Testis (tissue), 3 donors: Measurements from ENCODE around the gene ERBIN. TPM values are rescaled to one million over a fixed set of nuclear protein-coding genes. Genes with fewer than 3 reads are reported as not detected.
"Not testable (repeated sequence)": the region's sequence is repeated elsewhere in the genome, so short reads cannot be mapped to it uniquely, and the experiment has no call there.

ENCODE experiments used
- DNase-seq: peaks from one replicate; pipeline ENCODE4 v3.0.0-alpha.2; 2019
- H3K27ac ChIP-seq, 2 donors: fragments of 200-600 bp; sonication (generic); one replicate each; pipeline ENCODE4 v1.5.1; 2019
- H3K27me3 ChIP-seq: fragments of 200-600 bp; sonication (generic); one replicate; pipeline ENCODE4 v1.5.1; 2019
- H3K36me3 ChIP-seq: fragments of 200-600 bp; sonication (generic); one replicate; pipeline ENCODE4 v1.5.1; 2017; ENCODE audit warnings: low read depth; ENCODE audit errors: missing control alignments
- H3K4me1 ChIP-seq: fragments of 200-600 bp; sonication (generic); one replicate; pipeline ENCODE4 v1.5.1; 2019
- H3K4me3 ChIP-seq, 2 donors: fragments of 200-600 bp; sonication (generic); one replicate each; pipeline ENCODE4 v1.5.1; 2017 to 2019
- H3K9me3 ChIP-seq: fragments of 200-600 bp; sonication (generic); one replicate; pipeline ENCODE4 v1.5.1; 2017
- POLR2A ChIP-seq: fragments of 450-650 bp; IDR thresholded peaks from one replicate; pipeline ENCODE4 v1.6.1; 2017; ENCODE audit warnings: antibody characterized with exemption, mild to moderate bottlenecking, moderate library complexity
- WGBS, 2 donors: methylation state at CpG; one replicate each; pipeline ENCODE4 v1.1.5; 2018; 5-methylcytosine and 5-hydroxymethylcytosine counted together
- intact Hi-C: fragments of 100-400 bp; cut with DNase I; formaldehyde crosslinking; loops from one replicate; pipeline ENCODE4 v1.15.1; 2023; ENCODE audit warnings: low total_unique reads
- polyA plus RNA-seq: library from polyadenylated mRNA; stranded (reverse); fragments of 350-450 nt; fragmentation: Illumina TruSeq; extraction: RNeasy Lipid Tissue Mini Kit (QIAGEN cat#74804); gene quantifications from one replicate; pipeline ENCODE4 v1.2.3, GENCODE V29; 2014; ENCODE audit warnings: low read depth, low replicate concordance; ENCODE audit not compliant: insufficient read depth
- total RNA-seq, 2 donors: library from RNA; depleted of rRNA; stranded (reverse); fragments of >200 nt; gene quantifications; one replicate each; pipeline ENCODE4 v1.2.3, GENCODE V29; 2016
- TF ChIP-seq, protein P1 (sequence below), 3 experiments: fragments of 450-650 bp in 2 of 3; fragments of 200-600 bp in 1 of 3; sonication (generic) in 1 of 3; IDR thresholded peaks; one replicate each; pipeline ENCODE4 v1.5.1; 2016 to 2019; ENCODE audit warnings: antibody characterized with exemption in 3 of 3, mild to moderate bottlenecking in 2 of 3, moderate library complexity in 1 of 3

Gene ERBIN
- total and polyA plus RNA-seq, 3 donors from 2014 or later: 45.7 to 98.3 (median 79.8) TPM

DNA sequence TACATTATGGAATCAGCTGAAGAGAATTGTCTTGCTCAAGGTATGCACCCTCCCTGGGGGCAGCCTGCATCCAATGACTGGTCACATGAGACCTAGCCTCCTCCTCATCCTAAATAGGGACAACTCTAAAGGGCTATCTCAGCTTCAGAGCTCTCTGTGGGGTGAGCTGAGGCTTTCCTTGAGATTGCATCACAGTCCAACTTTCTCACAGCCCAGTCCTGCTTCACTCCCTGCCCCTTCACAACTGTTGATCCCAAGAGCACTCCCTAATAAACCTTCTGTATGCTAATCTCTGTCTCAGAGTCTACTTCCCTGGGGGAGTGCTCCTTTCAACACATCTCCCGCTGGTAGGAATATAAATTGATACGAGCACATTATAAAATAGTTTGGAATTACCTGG is 44.1 kb upstream of the ERBIN start:
- H3K27ac ChIP-seq: no peak overlapping the region
- DNase-seq: no peak
- TF ChIP-seq, protein P1, sequence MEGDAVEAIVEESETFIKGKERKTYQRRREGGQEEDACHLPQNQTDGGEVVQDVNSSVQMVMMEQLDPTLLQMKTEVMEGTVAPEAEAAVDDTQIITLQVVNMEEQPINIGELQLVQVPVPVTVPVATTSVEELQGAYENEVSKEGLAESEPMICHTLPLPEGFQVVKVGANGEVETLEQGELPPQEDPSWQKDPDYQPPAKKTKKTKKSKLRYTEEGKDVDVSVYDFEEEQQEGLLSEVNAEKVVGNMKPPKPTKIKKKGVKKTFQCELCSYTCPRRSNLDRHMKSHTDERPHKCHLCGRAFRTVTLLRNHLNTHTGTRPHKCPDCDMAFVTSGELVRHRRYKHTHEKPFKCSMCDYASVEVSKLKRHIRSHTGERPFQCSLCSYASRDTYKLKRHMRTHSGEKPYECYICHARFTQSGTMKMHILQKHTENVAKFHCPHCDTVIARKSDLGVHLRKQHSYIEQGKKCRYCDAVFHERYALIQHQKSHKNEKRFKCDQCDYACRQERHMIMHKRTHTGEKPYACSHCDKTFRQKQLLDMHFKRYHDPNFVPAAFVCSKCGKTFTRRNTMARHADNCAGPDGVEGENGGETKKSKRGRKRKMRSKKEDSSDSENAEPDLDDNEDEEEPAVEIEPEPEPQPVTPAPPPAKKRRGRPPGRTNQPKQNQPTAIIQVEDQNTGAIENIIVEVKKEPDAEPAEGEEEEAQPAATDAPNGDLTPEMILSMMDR (IDR thresholded peaks at IDR 0.05): no peak
- TF ChIP-seq POLR2A: no peak
- H3K9me3 ChIP-seq: no peaks in the 10 kb centered on the region
- no peaks in the 10 kb centered on the region for H3K36me3 ChIP-seq
- H3K27me3 ChIP-seq: no peaks in the 10 kb centered on the region
- 54 to 96% methylated on average over 2 of the region's 2 CpGs for WGBS, 2 donors
- no peak overlapping the region for H3K4me3 ChIP-seq
- intact Hi-C loops: no loop called here
- no peaks in the 10 kb centered on the region for H3K4me1 ChIP-seq

DNA sequence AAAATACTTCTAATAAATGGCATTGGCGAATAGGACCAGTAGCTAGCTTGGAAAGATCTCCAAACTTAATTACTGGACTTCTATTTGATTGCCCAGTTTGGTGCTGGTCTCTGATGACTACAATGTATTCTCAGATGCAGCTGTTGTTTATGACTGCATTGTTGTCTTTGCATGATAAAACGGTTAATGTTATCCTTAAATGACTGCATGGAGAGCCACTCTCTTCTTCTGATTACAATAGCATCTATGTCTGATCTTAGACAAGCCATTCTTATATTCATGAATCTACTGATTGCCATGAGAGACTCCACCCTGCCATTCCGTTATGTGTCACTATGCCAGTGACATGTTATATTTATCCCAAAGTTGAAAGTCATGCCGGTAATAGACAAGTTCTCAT is 42.9 kb upstream of the ERBIN start:
- H3K9me3 ChIP-seq: no peaks in the 10 kb centered on the region
- WGBS, 2 donors: 91 to 92% methylated on average over 4 of the region's 4 CpGs
- no peaks in the 10 kb centered on the region for H3K27me3 ChIP-seq
- DNase-seq: no peak
- TF ChIP-seq, protein P1 (IDR thresholded peaks at IDR 0.05): no peak
- TF ChIP-seq POLR2A: no peak
- no peak overlapping the region for H3K4me3 ChIP-seq
- H3K36me3 ChIP-seq: no peaks in the 10 kb centered on the region
- intact Hi-C loops: no loop called here
- H3K4me1 ChIP-seq: no peaks in the 10 kb centered on the region
- H3K27ac ChIP-seq: no peak overlapping the region

DNA sequence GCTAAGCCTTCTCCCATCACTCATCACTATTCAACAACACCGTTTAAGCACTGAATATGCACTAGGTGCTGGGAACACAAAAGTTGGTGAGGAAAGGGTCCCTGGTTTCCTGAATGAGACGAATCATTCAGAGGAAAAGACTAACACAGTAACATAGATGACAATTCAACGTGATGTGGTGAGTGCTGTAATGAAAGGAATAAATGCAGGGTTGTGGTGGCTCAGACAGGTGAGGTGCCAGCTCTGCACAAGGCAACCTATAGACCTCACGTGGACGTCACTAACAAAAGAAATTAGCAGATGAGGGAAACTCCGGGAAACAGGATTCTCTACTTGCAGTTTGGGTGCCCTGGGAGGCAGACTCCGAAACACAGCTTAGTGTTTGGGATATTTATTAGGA is 40.0 kb upstream of the ERBIN start:
- Histone ChIP-seq H3K4me3 (no peak overlapping the region), H3K4me1 (no peaks in the 10 kb centered on the region), H3K36me3 (no peaks in the 10 kb centered on the region), H3K27me3 (no peaks in the 10 kb centered on the region), H3K27ac (no peak overlapping the region), H3K9me3 (no peaks in the 10 kb centered on the region)
- no peak for DNase-seq
- 72 to 82% methylated on average over 7 of the region's 7 CpGs for WGBS, 2 donors
- intact Hi-C loops: no loop called here
- TF ChIP-seq, protein P1 (IDR thresholded peaks at IDR 0.05): no peak
- TF ChIP-seq POLR2A: no peak

DNA sequence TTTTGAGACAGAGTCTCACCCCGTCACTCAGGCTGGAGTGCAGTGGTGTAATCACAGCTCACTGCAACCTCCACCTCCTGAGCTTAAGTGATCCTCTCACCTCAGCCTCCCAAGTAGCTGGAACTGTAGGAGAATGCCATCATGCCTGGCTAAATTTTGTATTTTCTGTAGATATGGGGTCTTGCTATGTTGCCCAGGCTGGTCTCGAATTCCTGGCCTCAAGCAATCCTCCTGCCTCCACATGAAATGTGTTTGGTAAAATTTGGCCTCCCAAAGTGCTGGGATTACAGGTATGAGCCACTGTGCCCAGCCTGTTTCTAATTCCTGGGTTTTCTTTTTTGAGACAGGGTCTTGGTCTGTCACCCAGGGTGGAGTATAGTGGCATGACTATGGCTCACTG is 34.4 kb upstream of the ERBIN start:
- WGBS, 2 donors: 90 to 98% methylated on average over 2 of the region's 2 CpGs
- H3K36me3 ChIP-seq, H3K9me3 ChIP-seq, H3K27me3 ChIP-seq, DNase-seq, H3K27ac ChIP-seq, H3K4me1 ChIP-seq, H3K4me3 ChIP-seq, intact Hi-C loops: not testable (repeated sequence)

DNA sequence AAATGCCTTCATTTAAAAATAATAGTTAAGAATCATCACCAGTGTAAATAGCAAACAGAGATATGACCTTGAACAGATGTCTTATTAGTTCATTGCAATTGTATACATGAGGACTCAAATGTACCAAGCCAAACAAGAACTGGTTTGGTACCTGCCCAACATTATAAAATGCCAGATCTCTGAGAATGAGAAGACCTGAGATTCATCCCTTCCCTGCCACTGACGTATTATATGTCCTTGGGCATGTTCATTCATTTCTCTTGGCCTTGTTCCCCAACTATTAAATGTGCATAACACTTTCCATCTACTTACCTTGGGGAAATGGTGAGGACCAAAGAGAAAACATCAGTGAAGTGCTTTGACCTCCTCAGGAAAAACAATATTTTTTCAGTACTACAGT is 33.6 kb upstream of the ERBIN start:
- intact Hi-C loops: no loop called here
- H3K36me3 ChIP-seq: no peaks in the 10 kb centered on the region
- H3K4me3 ChIP-seq: no peak overlapping the region
- no peaks in the 10 kb centered on the region for H3K9me3 ChIP-seq
- DNase-seq: no peak
- no peaks in the 10 kb centered on the region for H3K27me3 ChIP-seq
- WGBS, 2 donors: 32 to 57% methylated on average over 1 of the region's 1 CpG
- TF ChIP-seq, protein P1 (IDR thresholded peaks at IDR 0.05): no peak
- TF ChIP-seq POLR2A: no peak
- no peaks in the 10 kb centered on the region for H3K4me1 ChIP-seq
- no peak overlapping the region for H3K27ac ChIP-seq
